Activated T-cell treated with anti-CD3 and anti-CD28 coated beads, Interleukin-2, amount 50 U/mL, for 4 hours (primary cell): ENCODE data around the gene PRR20C. TPM values are rescaled to one million over a fixed set of nuclear protein-coding genes. Genes with fewer than 3 reads are reported as not detected.
"Not testable (repeated sequence)": the region's sequence is repeated elsewhere in the genome, so short reads cannot be mapped to it uniquely, and the experiment has no call there.

ENCODE experiments used
- ATAC-seq, 2 donors: fragments of 200-7000 bp; cut with Tn5 transposase; one replicate each; pipeline ENCODE4 v1.10.0; 2021
- DNase-seq: peaks from one replicate; pipeline ENCODE4 v3.0.0-alpha.2; 2020
- H3K27me3 Mint-ChIP-seq: one replicate; pipeline ENCODE4 v1.8.0; 2021; ENCODE audit warnings: low read depth, mixed read lengths
- H3K36me3 Mint-ChIP-seq: one replicate; pipeline ENCODE4 v1.8.0; 2022; ENCODE audit warnings: mixed read lengths; ENCODE audit not compliant: insufficient read depth
- H3K4me1 Mint-ChIP-seq: one replicate; pipeline ENCODE4 v1.8.0; 2021; ENCODE audit warnings: low read depth, mixed read lengths
- H3K4me3 Mint-ChIP-seq: one replicate; pipeline ENCODE4 v1.8.0; 2021; ENCODE audit warnings: mild to moderate bottlenecking, moderate library complexity, mixed read lengths
- H3K9me3 Mint-ChIP-seq: one replicate; pipeline ENCODE4 v1.8.0; 2021; ENCODE audit warnings: mixed read lengths
- total RNA-seq, 3 donors: library from RNA; stranded (reverse); gene quantifications; one replicate each; pipeline ENCODE4 v1.2.1, GENCODE V29; 2021

PRR20C gene
- not detected for total RNA-seq

- H3K36me3 Mint-ChIP-seq, ATAC-seq, H3K9me3 Mint-ChIP-seq, H3K4me1 Mint-ChIP-seq, DNase-seq, H3K27me3 Mint-ChIP-seq, H3K4me3 Mint-ChIP-seq: not testable (repeated sequence)
These were observed at the start of gene PRR20C for GRCh38 chr13:57153761-57154160. Gene PRR20C, plus strand, starts transcription at chr13:57154061. Its CDS starts 387 bp downstream, at chr13:57154448.

DNA sequence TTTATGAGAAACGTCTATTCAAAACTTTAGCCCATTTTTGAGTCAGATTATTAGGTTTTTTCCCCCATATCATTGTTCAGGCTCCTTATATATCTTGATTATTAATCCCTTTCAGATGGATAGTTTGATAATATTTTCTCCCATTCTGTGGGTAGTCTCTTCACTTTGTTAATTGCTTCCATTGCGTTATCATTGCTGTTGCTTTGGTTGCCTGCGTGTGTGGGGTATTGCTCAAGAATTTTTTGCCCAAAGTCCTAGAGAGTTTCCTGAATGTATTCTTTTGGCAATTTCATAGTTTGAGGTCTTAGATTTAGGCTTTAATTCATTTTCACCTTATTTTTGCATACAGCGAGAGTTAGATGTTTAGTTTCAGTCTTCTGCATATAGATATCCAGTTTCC is 38.9 kb upstream of the PRR20C start:
- no peak for ATAC-seq
- Mint-ChIP-seq H3K4me3 (no peak overlapping the region), H3K4me1 (no peaks in the 10 kb centered on the region), H3K9me3 (peaks cover 23% of the 10 kb centered on the region), H3K36me3 (no peaks in the 10 kb centered on the region), H3K27me3 (no peaks in the 10 kb centered on the region)
- no peak for DNase-seq

GRCh38 chr13:57123681-57124080 is 30.2 kb upstream of the PRR20C start:
- ATAC-seq, result no peak
- no peaks in the 10 kb centered on the region for H3K36me3 Mint-ChIP-seq
- no peak overlapping the region for H3K4me3 Mint-ChIP-seq
- peaks cover 2% of the 10 kb centered on the region for H3K9me3 Mint-ChIP-seq
- no peak for DNase-seq
- H3K4me1 Mint-ChIP-seq, result no peaks in the 10 kb centered on the region
- H3K27me3 Mint-ChIP-seq, result no peaks in the 10 kb centered on the region

GRCh38 chr13:57128909-57129308 is 25.0 kb upstream of the PRR20C start:
- Mint-ChIP-seq H3K4me1 (no peaks in the 10 kb centered on the region), H3K4me3 (no peak overlapping the region), H3K27me3 (no peaks in the 10 kb centered on the region), H3K36me3 (no peaks in the 10 kb centered on the region), H3K9me3 (peaks cover 3% of the 10 kb centered on the region)
- ATAC-seq (no peak), DNase-seq (no peak)

DNA sequence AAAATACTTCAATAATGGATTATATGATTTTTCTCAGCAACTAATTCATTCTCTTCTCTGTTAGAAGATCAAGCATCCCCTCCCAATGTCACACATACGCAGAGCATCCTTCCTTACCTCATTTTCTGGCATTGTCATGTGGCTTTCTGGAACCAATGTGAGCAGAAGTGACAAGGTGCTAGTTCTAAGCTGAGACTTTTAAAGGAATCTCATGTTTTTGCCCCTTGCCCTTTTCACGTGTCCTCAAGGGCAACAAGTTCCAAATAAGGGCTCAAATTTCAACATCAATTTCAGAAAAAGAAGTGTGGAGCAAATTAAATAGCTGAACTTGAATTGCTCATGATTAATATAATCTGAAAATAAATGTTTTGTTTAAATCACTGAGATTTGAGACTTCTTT is 17.8 kb upstream of the PRR20C start:
- Mint-ChIP-seq H3K9me3 (no peaks in the 10 kb centered on the region), H3K4me1 (no peaks in the 10 kb centered on the region), H3K36me3 (no peaks in the 10 kb centered on the region), H3K27me3 (no peaks in the 10 kb centered on the region), H3K4me3 (no peak overlapping the region)
- ATAC-seq (no peak), DNase-seq (no peak)

GRCh38 chr13:57137585-57137984 is 16.3 kb upstream of the PRR20C start:
- no peaks in the 10 kb centered on the region for H3K36me3 Mint-ChIP-seq

GRCh38 chr13:57138988-57139387 is 14.9 kb upstream of the PRR20C start:
- Mint-ChIP-seq H3K4me3 (no peak overlapping the region), H3K27me3 (no peaks in the 10 kb centered on the region), H3K4me1 (no peaks in the 10 kb centered on the region), H3K9me3 (no peaks in the 10 kb centered on the region), H3K36me3 (no peaks in the 10 kb centered on the region)
- no peak for DNase-seq
- no peak for ATAC-seq

More at GRCh38 chr13:57137585-57137984, 16.3 kb upstream of the PRR20C start:
- Mint-ChIP-seq H3K27me3 (no peaks in the 10 kb centered on the region), H3K9me3 (no peaks in the 10 kb centered on the region), H3K4me1 (no peaks in the 10 kb centered on the region), H3K4me3 (no peak overlapping the region)
- DNase-seq, result no peak
- ATAC-seq, result no peak

GRCh38 chr13:57139781-57140180 is 14.1 kb upstream of the PRR20C start:
- not testable (repeated sequence) for H3K4me3 Mint-ChIP-seq, DNase-seq, H3K4me1 Mint-ChIP-seq, H3K9me3 Mint-ChIP-seq, H3K36me3 Mint-ChIP-seq, H3K27me3 Mint-ChIP-seq, ATAC-seq

DNA sequence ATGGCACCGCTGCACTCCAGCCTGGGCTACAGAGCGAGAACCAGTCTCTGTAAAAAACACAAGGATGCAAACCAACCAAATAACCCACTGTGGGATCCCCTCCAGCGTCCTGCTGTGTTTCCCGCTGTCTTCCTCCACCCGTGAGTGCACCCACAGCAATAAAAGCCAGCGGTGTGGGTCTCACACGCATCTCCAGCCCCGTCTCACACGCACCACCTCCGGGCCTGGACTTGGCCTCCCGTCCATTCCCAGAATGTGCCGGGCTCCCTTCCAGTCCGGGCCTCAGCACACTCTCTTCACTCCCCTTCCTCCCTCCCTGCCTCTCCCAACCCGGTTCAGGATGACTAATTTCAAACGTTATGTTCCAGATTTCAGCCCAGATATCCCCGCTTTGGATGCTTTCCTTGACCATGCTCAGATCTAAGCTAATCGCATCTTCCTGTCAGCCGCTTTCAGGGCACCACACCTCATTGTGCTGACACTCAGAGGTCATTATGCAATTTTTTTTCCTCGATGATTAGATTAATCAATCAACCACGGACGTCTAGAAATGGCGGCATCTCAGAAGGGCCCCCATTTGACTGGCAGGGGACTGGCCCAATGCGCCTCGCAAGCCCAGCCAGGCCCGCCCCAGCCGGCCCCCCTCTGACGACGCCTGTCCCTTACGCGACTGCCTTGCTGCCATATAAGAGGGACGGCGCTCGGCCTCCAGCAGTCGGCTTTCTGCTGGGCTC is 13.5 kb upstream of the PRR20C start, which contains the start of gene PRR20A:
Gene PRR20A (plus strand): TSS at position 684 of the 734 bp plus-strand sequence. CDS start 387 bp downstream, outside the sequence.
- H3K36me3 Mint-ChIP-seq, H3K27me3 Mint-ChIP-seq, ATAC-seq, H3K9me3 Mint-ChIP-seq, H3K4me3 Mint-ChIP-seq, DNase-seq, H3K4me1 Mint-ChIP-seq: not testable (repeated sequence)

- not testable (repeated sequence) for H3K27me3 Mint-ChIP-seq, DNase-seq, H3K4me1 Mint-ChIP-seq, H3K4me3 Mint-ChIP-seq, H3K9me3 Mint-ChIP-seq, H3K36me3 Mint-ChIP-seq, ATAC-seq
These were observed 6.7 kb upstream of the PRR20C start, which contains the start of gene PRR20B for GRCh38 chr13:57147188-57147587. Gene PRR20B, plus strand, starts transcription at chr13:57147488. Its CDS starts 387 bp downstream, at chr13:57147875.

DNA sequence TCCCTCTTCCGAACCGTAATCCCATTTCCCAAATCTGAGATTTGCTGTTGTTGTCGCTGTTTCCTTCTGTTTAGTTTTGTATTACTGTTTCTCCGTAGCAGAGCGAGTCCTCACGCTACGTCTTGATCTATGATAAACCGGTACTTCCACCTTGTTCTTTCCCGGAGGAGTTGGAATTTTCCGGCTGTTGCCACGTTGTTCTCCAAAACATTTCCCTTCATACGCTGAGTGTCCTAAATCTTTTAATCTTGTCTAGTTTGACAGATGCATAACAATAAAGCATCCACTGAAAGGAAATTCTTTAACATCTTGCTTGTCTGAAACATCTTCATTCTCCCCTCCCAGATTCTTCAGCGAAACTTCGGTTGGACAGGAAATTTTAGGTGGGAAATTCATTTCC is 5.8 kb upstream of the PRR20C start:
- not testable (repeated sequence) for H3K36me3 Mint-ChIP-seq, DNase-seq, H3K4me3 Mint-ChIP-seq, ATAC-seq, H3K27me3 Mint-ChIP-seq, H3K9me3 Mint-ChIP-seq, H3K4me1 Mint-ChIP-seq

DNA sequence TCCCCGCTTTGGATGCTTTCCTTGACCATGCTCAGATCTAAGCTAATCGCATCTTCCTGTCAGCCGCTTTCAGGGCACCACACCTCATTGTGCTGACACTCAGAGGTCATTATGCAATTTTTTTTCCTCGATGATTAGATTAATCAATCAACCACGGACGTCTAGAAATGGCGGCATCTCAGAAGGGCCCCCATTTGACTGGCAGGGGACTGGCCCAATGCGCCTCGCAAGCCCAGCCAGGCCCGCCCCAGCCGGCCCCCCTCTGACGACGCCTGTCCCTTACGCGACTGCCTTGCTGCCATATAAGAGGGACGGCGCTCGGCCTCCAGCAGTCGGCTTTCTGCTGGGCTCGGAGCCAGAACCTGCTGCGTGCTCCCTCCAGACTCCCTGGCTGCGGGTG is 6.5 kb downstream of the PRR20C start, which contains the start of gene PRR20D:
Gene PRR20D (plus strand): TSS at position 301 of the 400 bp plus-strand sequence. CDS start 387 bp downstream, outside the sequence.
- H3K9me3 Mint-ChIP-seq, H3K27me3 Mint-ChIP-seq, DNase-seq, ATAC-seq, H3K4me1 Mint-ChIP-seq, H3K36me3 Mint-ChIP-seq, H3K4me3 Mint-ChIP-seq: not testable (repeated sequence)

DNA sequence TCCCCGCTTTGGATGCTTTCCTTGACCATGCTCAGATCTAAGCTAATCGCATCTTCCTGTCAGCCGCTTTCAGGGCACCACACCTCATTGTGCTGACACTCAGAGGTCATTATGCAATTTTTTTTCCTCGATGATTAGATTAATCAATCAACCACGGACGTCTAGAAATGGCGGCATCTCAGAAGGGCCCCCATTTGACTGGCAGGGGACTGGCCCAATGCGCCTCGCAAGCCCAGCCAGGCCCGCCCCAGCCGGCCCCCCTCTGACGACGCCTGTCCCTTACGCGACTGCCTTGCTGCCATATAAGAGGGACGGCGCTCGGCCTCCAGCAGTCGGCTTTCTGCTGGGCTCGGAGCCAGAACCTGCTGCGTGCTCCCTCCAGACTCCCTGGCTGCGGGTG is 13.0 kb downstream of the PRR20C start, which contains the start of gene PRR20E:
Gene PRR20E (plus strand): TSS at position 301 of the 400 bp plus-strand sequence. CDS start 387 bp downstream, outside the sequence.
- not testable (repeated sequence) for H3K4me3 Mint-ChIP-seq, H3K36me3 Mint-ChIP-seq, H3K4me1 Mint-ChIP-seq, H3K9me3 Mint-ChIP-seq, H3K27me3 Mint-ChIP-seq, ATAC-seq, DNase-seq

GRCh38 chr13:57191667-57192066 is 37.8 kb downstream of the PRR20C start:
- Mint-ChIP-seq H3K4me1 (no peaks in the 10 kb centered on the region), H3K27me3 (no peaks in the 10 kb centered on the region), H3K36me3 (no peaks in the 10 kb centered on the region), H3K9me3 (peaks cover 5% of the 10 kb centered on the region), H3K4me3 (no peak overlapping the region)
- DNase-seq (no peak), ATAC-seq (no peak)
